GM12878 (cell line): ENCODE results near the gene DUSP10. TPM values are rescaled to one million over a fixed set of nuclear protein-coding genes. Genes with fewer than 3 reads are reported as not detected.

Experiments used
- BACH1 ChIP-seq: fragments of 450-650 bp; IDR thresholded peaks from 2 replicates; pipeline ENCODE4 v1.6.1; 2017; ENCODE audit warnings: mild to moderate bottlenecking, borderline replicate concordance
- EP300 ChIP-seq, 2 experiments: fragments of 150-350 bp in 1 of 2; IDR thresholded peaks; 2 replicates each; pipeline ENCODE4 v1.6.1; 2011 to 2012; ENCODE audit warnings: low read depth in 2 of 2, low read length in 2 of 2, borderline replicate concordance in 1 of 2, improper control_type of control experiment in 1 of 2, inconsistent platforms in 1 of 2; ENCODE audit not compliant: control insufficient read depth in 1 of 2
- EZH2 ChIP-seq: IDR thresholded peaks from 2 replicates; pipeline ENCODE4 v1.6.1; 2012; ENCODE audit warnings: low read depth, mild to moderate bottlenecking, control low read depth, inconsistent platforms, low read length, borderline replicate concordance; ENCODE audit not compliant: control insufficient read depth
- FOS ChIP-seq: IDR thresholded peaks from 3 replicates; pipeline ENCODE4 v1.6.1; 2011; ENCODE audit warnings: borderline replicate concordance; ENCODE audit not compliant: insufficient read length; ENCODE audit errors: extremely low read depth
- FOXM1 ChIP-seq: IDR thresholded peaks from 2 replicates; pipeline ENCODE4 v1.6.1; 2012; ENCODE audit warnings: low read depth, mild to moderate bottlenecking, inconsistent platforms, low read length, moderate library complexity
- GATAD2B ChIP-seq: fragments of 450-650 bp; conservative IDR thresholded peaks from 2 replicates; pipeline ENCODE4 v1.6.1; 2017; ENCODE audit warnings: low read depth, mild to moderate bottlenecking, moderate library complexity
- HDGF ChIP-seq: fragments of 450-650 bp; IDR thresholded peaks from 2 replicates; pipeline ENCODE4 v1.6.1; 2016; ENCODE audit warnings: antibody characterized with exemption
- KAT2A ChIP-seq: conservative IDR thresholded peaks from 2 replicates; pipeline ENCODE4 v1.6.1; 2011; ENCODE audit warnings: low read depth, low read length; ENCODE audit not compliant: control insufficient read depth
- MEF2A ChIP-seq: IDR thresholded peaks from 2 replicates; pipeline ENCODE4 v1.6.1; 2011; ENCODE audit warnings: low read depth, mild to moderate bottlenecking, low read length, moderate library complexity; ENCODE audit not compliant: insufficient read depth
- NFYA ChIP-seq: IDR thresholded peaks from 2 replicates; pipeline ENCODE4 v1.6.1; 2011; ENCODE audit warnings: low read depth, mild to moderate bottlenecking, low read length, improper control_type of control experiment, borderline replicate concordance
- NR2C1 ChIP-seq: fragments of 450-650 bp; IDR thresholded peaks from 2 replicates; pipeline ENCODE4 v1.6.1; 2017; ENCODE audit warnings: antibody characterized with exemption, mild to moderate bottlenecking, moderate library complexity
- PAX5 ChIP-seq: IDR thresholded peaks from 2 replicates; pipeline ENCODE4 v1.6.1; 2011; ENCODE audit warnings: low read depth, low read length, borderline replicate concordance
- RAD51 ChIP-seq: fragments of 450-650 bp; IDR thresholded peaks from 2 replicates; pipeline ENCODE4 v1.6.1; 2016; ENCODE audit warnings: moderate library complexity, mild to moderate bottlenecking, inconsistent platforms
- SMC3 ChIP-seq: IDR thresholded peaks from 2 replicates; pipeline ENCODE4 v1.6.1; 2011; ENCODE audit warnings: low read length, improper control_type of control experiment, borderline replicate concordance
- SUPT20H ChIP-seq: IDR thresholded peaks from 2 replicates; pipeline ENCODE4 v1.6.1; 2011; ENCODE audit warnings: low read depth, mild to moderate bottlenecking, low read length, moderate library complexity, borderline replicate concordance; ENCODE audit not compliant: control insufficient read depth
- TARDBP ChIP-seq: IDR thresholded peaks from 2 replicates; pipeline ENCODE4 v1.6.1; 2016; ENCODE audit warnings: borderline replicate concordance
- WRNIP1 ChIP-seq: IDR thresholded peaks from 2 replicates; pipeline ENCODE4 v1.6.1; 2011; ENCODE audit warnings: low read depth, low read length, improper control_type of control experiment, borderline replicate concordance
- YBX1 ChIP-seq: fragments of 450-650 bp; IDR thresholded peaks from 2 replicates; pipeline ENCODE4 v1.6.1; 2016; ENCODE audit warnings: antibody characterized with exemption
- YY1 ChIP-seq: IDR thresholded peaks from 2 replicates; pipeline ENCODE4 v1.6.1; 2011; ENCODE audit warnings: low read depth, mild to moderate bottlenecking, low read length
- ZBED1 ChIP-seq: IDR thresholded peaks from 2 replicates; pipeline ENCODE4 v1.6.1; 2016; ENCODE audit warnings: borderline replicate concordance
- ZNF207 ChIP-seq: fragments of 450-650 bp; IDR thresholded peaks from 2 replicates; pipeline ENCODE4 v1.6.1; 2014; ENCODE audit warnings: antibody characterized with exemption, mild to moderate bottlenecking, borderline replicate concordance
- ZNF217 ChIP-seq: fragments of 450-650 bp; IDR thresholded peaks from 2 replicates; pipeline ENCODE4 v1.6.1; 2017; ENCODE audit warnings: antibody characterized with exemption, mild to moderate bottlenecking
- ZNF24 ChIP-seq: fragments of 450-650 bp; IDR thresholded peaks from 2 replicates; pipeline ENCODE4 v1.6.1; 2017; ENCODE audit warnings: antibody characterized with exemption, mild to moderate bottlenecking
- polyA plus RNA-seq, 11 experiments: library from polyadenylated mRNA; depleted of rRNA in 4 of 11; unstranded in 6 of 11; stranded (reverse) in 5 of 11; fragments of >200 nt; fragmentation: Nextera tagmentation in 4 of 11; fragmentation: Illumina TruSeq in 1 of 11; extraction: Ambion mirVana in 4 of 11; extraction: Trizol in 1 of 11; gene quantifications; 1 replicate in 1 of 11; 2 replicates in 10 of 11; pipeline versions ENCODE4 v1.2.1 to v1.2.3, GENCODE V29; 2011 to 2016; ENCODE audit warnings: inconsistent platforms in 2 of 11, missing spikeins in 2 of 11, low read depth in 1 of 11
- total RNA-seq, 4 experiments: library from RNA; depleted of rRNA in 3 of 4; stranded (reverse); fragments of >200 nt in 3 of 4; fragmentation: Illumina TruSeq in 1 of 4; extraction: Trizol in 1 of 4; gene quantifications; 2 replicates each; pipeline versions ENCODE4 v1.2.1 to v1.2.3, GENCODE V29; 2013 to 2021
- TF ChIP-seq, protein P1 (sequence below): fragments of 450-650 bp; IDR thresholded peaks from 2 replicates; pipeline ENCODE4 v1.6.1; 2018; ENCODE audit warnings: mild to moderate bottlenecking, low read depth, moderate library complexity; ENCODE audit not compliant: partially characterized antibody
- TF ChIP-seq, protein P2 (sequence below): IDR thresholded peaks from 2 replicates; pipeline ENCODE4 v1.6.1; 2012; ENCODE audit warnings: low read depth, low read length, improper control_type of control experiment
- TF ChIP-seq, protein P3 (sequence below): fragments of 150-350 bp; IDR thresholded peaks from 2 replicates; pipeline ENCODE4 v1.6.1; 2016; ENCODE audit warnings: low read depth, low read length

The DUSP10 gene
- total and polyA plus RNA-seq, 10 of the 15 experiments (the other 5 are each of a cell fraction or from before 2014, with no cell fraction given): 20.3 to 38.4 (median 27.8) TPM

DNA sequence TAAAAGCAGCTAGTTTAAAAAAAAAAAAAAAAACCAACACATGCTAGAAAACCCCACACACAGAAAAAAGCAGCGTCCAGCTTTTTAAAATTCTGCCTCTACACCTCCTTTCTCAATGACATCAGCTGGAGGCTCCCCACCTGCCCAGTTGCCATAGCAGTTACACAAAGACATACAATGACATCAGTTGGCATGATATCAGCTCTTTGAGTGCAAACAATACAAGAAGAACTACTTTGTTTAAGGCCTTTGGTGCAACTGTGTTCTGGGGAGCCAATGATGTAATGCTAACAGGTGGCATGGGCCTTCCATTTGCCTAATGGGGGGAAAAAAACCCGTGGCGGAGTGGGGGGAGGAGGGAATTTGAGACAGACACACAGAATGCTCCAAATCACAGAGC, 32.9 kb downstream of the DUSP10 start (continued):
- TF ChIP-seq, protein P1, sequence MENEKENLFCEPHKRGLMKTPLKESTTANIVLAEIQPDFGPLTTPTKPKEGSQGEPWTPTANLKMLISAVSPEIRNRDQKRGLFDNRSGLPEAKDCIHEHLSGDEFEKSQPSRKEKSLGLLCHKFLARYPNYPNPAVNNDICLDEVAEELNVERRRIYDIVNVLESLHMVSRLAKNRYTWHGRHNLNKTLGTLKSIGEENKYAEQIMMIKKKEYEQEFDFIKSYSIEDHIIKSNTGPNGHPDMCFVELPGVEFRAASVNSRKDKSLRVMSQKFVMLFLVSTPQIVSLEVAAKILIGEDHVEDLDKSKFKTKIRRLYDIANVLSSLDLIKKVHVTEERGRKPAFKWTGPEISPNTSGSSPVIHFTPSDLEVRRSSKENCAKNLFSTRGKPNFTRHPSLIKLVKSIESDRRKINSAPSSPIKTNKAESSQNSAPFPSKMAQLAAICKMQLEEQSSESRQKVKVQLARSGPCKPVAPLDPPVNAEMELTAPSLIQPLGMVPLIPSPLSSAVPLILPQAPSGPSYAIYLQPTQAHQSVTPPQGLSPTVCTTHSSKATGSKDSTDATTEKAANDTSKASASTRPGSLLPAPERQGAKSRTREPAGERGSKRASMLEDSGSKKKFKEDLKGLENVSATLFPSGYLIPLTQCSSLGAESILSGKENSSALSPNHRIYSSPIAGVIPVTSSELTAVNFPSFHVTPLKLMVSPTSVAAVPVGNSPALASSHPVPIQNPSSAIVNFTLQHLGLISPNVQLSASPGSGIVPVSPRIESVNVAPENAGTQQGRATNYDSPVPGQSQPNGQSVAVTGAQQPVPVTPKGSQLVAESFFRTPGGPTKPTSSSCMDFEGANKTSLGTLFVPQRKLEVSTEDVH: no peak
- TF ChIP-seq NR2C1 (no peak), ZNF24 (no peak), YBX1 (no peak), MEF2A (no peak), ZNF217 (no peak), ZBED1 (peak; percentile 44; the same call in 1 of the 2 replicates), ZNF207 (0 out of 2 replicates have a peak, but pooled peaks have one; percentile 15), RAD51 (no peak), KAT2A (no peak), SUPT20H (no peak), WRNIP1 (no peak), HDGF (no peak), FOXM1 (peak; percentile 79; the same call in 1 of the 2 replicates), EP300 (IDR thresholded peaks at IDR 0.05; ENCODE audit: borderline replicate concordance in 1 of 2, control insufficient read depth in 1 of 2, low read depth in 2 of 2, low read length in 2 of 2) (peak; percentile 76 to 97), EZH2 (no peak), BACH1 (no peak), FOS (no peak), GATAD2B (no peak), TARDBP (no peak), NFYA (no peak), PAX5 (no peak), SMC3 (0 out of 2 replicates have a peak, but pooled peaks have one; percentile 6), YY1 (0 out of 2 replicates have a peak, but pooled peaks have one; percentile 12)
- TF ChIP-seq, protein P2, sequence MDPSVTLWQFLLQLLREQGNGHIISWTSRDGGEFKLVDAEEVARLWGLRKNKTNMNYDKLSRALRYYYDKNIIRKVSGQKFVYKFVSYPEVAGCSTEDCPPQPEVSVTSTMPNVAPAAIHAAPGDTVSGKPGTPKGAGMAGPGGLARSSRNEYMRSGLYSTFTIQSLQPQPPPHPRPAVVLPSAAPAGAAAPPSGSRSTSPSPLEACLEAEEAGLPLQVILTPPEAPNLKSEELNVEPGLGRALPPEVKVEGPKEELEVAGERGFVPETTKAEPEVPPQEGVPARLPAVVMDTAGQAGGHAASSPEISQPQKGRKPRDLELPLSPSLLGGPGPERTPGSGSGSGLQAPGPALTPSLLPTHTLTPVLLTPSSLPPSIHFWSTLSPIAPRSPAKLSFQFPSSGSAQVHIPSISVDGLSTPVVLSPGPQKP: no peak
- TF ChIP-seq, protein P3, sequence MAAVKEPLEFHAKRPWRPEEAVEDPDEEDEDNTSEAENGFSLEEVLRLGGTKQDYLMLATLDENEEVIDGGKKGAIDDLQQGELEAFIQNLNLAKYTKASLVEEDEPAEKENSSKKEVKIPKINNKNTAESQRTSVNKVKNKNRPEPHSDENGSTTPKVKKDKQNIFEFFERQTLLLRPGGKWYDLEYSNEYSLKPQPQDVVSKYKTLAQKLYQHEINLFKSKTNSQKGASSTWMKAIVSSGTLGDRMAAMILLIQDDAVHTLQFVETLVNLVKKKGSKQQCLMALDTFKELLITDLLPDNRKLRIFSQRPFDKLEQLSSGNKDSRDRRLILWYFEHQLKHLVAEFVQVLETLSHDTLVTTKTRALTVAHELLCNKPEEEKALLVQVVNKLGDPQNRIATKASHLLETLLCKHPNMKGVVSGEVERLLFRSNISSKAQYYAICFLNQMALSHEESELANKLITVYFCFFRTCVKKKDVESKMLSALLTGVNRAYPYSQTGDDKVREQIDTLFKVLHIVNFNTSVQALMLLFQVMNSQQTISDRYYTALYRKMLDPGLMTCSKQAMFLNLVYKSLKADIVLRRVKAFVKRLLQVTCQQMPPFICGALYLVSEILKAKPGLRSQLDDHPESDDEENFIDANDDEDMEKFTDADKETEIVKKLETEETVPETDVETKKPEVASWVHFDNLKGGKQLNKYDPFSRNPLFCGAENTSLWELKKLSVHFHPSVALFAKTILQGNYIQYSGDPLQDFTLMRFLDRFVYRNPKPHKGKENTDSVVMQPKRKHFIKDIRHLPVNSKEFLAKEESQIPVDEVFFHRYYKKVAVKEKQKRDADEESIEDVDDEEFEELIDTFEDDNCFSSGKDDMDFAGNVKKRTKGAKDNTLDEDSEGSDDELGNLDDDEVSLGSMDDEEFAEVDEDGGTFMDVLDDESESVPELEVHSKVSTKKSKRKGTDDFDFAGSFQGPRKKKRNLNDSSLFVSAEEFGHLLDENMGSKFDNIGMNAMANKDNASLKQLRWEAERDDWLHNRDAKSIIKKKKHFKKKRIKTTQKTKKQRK: no peak
